Measurements from ENCODE around the gene RPL32.
"Not testable (repeated sequence)": the region's sequence is repeated elsewhere in the genome, so short reads cannot be mapped to it uniquely, and the experiment has no call there.

RPL32 gene

DNA sequence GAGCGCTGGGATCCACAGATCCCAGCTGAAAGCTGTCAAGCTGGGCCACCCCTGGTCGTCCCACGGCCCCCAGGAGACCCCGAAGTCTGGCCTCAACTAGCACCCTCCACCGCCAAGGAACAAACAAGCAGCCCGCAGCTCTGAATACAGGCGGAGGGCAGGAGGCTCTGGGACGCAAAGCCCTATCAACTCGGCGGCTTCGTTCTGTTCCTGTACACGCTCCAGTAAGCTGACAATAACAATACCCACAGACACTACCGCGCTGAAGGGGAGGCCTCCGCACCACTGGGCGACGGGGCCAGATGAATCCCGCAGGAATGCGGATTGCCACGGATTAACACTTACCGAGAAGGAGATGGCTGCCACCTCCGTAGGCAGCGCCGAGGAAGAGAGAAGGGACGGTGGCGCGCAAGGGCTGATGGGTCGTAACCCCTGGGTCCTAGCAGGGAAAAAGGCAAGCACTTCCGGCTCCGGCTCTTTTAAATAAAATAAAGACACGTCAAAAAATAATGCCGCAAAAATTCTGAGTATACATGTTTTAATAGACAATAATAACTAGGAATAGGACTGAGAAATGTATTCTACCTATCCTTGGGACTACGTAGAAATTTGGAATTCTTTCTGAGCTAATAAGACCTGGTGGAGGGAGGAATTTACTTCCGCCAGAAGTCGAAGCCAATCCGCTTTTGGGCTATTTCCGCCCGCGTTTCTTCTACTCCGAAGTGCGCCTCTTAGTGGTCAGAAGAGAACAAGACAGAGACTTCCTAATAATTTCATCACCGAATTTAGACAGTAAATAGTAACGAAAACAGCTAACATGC is at the start of gene RPL32:
Gene RPL32, minus strand, starts transcription at position 417 of the 821 bp plus-strand sequence. CDS start 1,328 bp downstream, outside the sequence.
- peak; percentile 94 for DNase-seq

DNA sequence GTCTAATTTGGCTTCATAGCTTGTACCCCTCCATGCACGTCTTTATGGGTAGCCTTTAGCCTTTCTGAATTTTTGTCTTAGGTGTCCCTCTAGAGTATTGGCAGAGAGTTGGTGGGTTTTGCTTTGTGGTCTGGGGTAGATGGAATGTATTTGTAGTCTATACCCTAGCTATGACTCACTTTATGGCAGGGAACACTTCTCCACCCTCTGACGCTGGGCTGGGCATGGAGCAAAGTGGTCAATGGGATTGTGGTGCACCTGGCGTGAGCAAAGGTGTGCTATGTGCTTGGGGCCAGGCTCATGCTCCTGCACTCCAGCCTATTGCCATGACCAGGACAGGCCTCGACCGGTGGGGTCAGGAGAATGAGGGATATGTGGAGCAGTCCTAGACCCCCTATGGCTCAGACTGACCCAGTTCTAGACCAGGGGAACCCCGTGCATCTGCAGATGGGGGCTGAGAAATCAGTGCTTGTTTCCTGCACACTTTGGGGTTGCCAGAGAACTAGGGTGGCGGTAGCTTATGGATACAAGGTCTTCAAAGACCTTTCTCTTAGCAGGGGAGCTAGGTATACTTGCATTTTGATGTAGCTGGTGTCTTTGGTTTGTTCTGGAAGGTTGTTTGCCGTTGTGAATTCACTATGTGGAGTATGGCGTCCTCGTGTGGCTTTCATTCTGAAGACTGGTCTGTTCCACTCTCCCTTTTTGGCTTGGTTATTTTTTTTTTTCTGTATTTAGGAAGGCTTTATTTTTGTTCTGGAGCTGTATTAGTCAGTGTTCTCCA is 49.4 kb upstream of the RPL32 start:
- DNase-seq, result no peak

GRCh38 chr3:12886736-12887135 is 45.4 kb upstream of the RPL32 start:
- no peak for DNase-seq

GRCh38 chr3:12886106-12886679 is 44.8 kb upstream of the RPL32 start:
- DNase-seq, result no peak

GRCh38 chr3:12885583-12885930 is 44.2 kb upstream of the RPL32 start:
- no peak for DNase-seq

DNA sequence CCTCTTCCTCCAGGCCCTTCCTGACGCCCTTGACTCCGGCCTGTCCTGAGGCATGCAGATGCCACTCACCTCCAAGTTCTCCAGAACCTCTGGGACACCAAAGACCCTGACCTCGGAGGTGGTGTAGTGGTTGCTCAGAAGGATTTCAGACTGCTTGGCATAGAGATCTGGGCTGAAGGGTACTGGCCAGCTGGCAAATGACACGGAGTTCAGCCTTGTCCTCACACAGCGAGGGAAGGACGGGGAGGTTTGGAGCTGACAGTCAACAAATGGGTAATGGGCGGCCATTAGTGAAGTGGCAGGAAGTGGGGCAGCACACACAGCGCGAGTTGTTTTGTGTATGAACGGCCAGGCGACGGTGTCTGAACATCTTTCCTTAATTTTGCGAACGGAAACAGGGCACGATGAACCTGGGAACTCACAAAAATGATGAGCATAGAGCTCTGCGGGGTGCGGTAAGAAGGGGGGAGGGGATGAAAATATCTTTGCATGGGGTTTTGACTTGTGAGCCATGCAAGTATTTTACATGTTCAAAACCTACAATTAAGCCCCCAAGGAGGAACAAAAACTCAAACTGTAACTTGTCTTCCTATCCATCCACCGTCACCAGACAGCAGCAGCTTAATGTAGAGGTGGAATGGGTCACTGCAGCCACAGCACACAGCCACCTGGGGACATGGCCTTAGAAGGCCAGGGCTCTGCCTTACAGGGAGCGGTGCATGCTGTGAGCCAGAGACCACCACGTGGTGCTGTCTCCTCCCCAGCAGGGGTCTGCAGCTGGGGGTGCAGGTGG is 43.6 kb upstream of the RPL32 start:
- DNase-seq, result no peak

DNA sequence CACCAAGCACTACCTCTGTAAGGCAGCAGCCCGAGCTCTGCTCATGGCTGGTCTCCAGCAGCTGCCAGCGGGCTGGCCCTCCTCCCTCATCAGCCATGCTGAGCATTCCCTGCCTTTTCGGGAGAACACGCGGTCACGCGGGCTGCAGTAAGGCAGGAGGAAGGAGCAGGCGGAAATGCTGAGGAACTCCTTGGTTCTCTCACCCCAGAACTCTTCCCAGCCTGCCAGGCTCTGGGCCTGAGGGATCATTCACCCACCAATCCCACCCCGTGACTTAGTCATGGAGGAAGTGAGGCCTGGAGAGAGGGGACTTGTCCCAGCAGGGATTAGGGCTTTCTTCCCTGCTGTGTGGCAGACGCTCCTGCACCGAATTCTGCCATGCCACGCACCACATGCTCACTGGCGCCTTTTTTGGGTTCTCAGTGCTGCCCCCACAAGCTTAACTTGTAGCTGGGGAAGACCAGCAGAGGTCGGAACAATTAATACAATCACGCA is 42.9 kb upstream of the RPL32 start:
- DNase-seq, result no peak

- DNase-seq, result no peak
Observed at GRCh38 chr3:12882336-12883310, 41.3 kb upstream of the RPL32 start.

- not testable (repeated sequence) for DNase-seq
Observed at GRCh38 chr3:12881858-12882257, 40.5 kb upstream of the RPL32 start.

- no peak for DNase-seq
Observed at GRCh38 chr3:12879191-12879815, 37.9 kb upstream of the RPL32 start.

DNA sequence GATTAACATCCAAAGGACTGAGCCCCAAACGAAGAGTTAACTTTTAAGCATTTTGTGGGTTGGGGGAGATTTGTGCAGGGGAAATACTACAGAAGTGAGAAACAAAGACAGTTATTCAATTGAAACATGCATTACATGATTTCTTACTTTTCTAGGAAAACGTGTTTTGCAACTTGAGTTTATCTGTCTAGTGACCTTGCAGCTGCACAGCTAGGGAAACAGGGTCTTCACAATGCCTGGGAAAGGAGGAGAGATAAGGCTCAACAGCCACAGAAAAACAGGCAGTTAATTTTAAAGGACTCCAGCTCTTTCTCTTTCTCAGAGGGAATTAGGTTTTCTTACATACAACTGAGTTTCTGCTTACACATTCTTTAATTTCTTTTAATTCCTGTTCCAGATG is 37.4 kb upstream of the RPL32 start:
- not testable (repeated sequence) for DNase-seq

DNA sequence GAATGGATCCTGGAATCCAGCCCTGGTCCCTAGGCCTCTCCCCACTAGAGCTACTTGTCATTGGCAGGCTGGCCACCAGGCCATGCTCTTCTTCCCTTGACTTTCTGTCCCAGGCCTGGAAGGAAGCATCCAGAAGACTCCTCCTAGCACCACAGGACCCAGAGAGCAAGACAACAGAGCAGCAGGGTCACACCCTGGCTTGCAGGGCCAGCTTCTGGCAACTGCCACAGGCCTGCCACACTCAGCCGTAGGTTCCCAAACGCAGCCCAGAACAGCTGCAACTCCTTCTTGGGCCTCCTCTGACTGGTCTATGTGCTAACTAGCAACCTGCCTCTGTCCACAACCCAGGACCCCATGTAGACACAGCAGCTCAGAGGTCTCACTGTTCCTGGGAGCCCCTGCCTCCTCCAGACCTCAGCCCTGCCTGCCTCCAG is 36.8 kb upstream of the RPL32 start:
- DNase-seq, result no peak

DNA sequence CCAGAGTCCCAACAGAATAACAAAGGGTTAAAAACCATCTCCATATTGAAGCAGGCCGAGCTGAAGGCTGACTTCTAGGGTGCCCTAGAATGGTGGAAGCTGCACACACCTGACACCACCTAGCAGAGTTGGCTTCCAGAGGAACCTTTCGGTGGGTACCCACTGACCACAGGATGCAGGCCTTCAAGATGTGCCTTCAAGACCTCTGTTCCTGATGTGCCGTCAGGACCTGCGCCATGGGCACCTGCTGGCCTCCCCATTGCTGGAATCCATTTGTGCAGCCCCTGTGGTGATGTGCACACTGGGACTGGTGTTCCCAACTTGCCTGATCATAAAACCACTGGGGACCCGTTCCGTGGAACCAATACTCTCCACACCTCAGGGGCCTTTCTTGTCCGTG is 35.7 kb upstream of the RPL32 start:
- DNase-seq, result no peak

DNA sequence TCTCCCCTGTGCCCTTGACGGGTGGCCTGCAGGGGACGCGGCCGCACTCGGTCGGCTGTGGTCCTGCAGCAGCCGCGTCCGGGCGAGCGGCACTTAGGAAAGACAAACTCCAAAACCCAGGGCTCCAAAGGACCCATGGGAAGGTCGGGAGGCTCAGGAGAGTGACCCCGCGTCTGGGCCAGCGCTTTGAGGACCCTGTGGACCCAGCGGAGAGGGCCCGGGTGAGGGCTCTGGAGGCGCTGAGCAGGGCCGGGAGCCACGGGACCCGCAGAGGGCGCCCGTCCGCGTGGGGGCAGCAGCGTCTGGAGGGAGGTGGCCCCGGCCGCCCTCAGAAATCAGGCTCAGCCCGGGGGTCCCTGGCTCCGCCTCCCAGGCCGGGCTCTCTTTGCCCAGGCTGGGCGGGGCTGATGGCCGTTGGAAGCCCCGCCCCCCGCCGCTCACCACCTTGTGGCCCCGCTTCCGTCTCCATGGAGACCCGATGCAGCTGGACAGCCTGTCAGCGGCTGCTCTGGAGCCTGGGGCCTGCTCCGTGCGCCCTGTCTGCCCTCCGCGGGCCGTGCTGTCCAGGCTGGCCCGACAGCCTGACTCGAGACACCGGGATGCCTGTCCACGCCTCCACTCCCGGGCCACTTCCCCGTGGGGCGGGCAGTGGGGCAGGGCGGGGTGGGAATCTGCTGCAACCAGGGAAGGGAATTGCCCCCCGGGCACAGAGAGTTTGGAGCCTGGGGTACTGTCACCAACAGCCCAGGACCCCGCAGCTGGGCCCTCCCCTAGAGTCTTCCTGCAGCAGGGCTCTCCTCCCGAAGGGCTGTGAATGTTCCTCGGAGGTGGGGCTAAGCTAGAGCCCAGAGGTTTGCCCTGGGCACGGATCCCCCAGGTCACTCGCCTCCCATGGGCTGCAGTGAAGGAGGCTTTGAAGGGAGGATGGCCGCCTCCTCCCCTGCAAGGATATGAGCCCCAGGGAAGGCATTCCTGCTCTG is 34.8 kb upstream of the RPL32 start:
- DNase-seq, result no peak

DNA sequence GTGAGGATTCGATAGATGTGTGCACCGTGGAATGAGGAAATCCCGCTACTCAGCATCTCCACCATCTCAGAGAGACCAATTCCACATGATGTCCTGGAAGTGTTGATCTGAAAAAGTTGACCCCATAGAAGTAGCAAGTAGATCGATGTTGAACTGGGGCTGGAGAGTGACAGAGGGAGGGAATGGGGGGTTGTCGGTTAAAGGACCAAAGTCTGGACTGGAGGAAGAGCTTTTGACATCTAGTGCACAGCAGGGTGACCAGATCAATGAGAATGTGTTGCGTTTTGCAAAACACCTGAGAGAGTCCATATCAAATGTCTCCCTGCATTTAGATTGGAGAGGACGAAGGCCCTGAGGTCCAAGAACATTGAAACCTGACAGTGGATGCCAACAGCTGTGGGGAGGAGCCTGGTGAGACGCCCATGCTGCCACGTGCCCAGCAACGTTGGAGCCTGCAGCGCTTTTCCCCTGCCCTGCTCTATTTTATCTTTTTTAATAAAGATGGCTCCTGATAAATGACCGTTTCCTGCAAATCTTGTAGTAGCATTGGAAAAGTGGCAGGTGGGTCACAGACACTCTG is 30.1 kb upstream of the RPL32 start:
- no peak for DNase-seq

DNA sequence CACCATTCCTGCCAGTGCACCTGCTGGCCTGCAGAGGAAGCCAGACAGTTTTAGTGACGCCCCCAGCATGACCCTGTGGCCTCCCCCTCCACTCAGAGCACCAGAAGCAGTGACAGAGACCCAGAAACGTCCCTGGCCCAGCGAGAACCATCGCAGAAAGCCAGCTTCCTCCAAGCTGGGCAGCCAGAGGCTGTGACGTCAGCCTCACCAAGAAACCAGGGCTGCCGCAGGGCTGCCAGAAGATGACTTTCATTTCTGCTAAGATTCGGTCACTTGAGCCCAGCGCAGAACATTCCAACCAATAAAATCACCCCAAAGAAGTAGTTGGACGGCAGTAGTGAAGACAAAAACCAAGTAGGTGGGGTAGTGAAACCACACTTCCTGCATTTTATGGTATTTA is 29.6 kb upstream of the RPL32 start:
- no peak for DNase-seq

DNA sequence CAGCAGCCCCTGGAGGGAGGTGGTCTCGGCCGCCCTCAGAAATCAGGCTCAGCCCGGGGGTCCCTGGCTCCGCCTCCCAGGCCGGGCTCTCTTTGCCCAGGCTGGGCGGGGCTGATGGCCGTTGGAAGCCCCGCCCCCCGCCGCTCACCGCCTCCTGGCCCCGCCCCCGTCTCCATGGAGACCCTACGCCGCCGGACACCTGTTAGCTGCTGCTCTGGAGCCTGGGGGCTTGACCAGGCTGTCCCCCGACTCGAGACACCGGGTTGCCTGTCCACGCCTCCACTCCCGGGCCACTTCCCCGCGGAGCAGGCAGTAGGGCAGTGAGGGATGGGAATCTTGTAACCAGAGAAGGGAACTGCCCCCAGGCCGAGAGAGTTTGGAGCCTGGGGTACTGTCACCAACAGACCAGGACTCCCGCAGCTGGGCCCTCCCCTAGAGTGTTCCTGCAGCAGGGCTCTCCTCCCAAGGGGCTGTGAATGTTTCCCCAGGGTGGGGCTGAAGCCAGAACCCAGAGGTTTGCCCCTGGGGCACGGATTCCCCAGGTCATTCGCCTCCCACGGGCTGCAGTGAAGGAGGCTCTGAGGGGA is 27.8 kb upstream of the RPL32 start:
- peak; percentile 79 for DNase-seq

DNA sequence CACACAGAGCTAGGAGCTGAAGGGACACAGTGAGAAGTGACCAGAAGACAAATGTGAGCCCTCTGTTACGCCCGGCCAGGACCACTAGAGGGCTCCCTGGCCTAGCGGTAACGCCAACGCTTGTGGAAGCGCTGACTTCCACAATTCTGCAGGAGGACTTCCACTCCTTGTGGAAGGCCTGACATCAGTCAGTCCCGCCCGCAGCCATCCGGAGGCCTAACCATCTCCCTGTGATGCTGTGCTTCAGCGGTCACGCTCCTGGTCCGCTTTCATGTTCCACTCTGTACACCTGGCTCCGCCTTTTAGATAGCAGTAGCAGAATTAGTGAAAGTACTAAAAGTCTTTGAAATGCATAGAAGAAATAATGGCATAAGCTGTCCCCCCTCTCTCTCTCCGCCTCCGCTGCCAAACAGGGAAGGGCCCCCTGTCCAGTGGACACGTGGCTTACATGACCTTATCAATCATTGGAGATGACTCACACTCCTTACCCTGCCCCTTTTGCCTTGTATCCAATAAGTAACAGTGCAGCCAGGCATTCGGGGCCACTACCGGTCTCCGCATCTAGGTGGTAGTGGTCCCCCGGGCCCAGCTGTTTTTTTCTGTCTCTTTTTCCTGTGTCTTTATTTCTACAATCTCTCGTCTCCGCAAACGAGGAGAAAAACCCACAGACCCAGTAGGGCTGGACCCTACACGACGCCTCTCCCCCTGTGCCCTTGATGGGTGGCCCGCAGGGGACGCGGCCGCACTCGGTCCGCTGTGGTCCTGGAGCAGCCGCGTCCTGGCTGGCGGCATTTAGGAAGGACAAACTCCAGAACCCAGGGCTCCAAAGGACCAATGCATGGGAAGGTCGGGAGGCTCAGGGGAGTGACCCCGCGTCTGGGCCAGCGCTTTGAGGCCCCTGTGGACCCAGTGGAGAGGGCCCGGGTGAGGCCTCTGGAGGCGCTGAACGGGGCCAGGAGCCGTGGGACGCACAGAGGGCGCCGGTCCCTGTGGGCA is 27.0 kb upstream of the RPL32 start:
- peak; percentile 82 for DNase-seq
